DOHH2 (cell line): ENCODE measurements around the gene FZR1.

ENCODE experiments used
- EZH2phosphoT487 ChIP-seq: fragments of 200-600 bp; sonication (generic); IDR thresholded peaks from 2 replicates; pipeline ENCODE4 v1.6.1; 2017; ENCODE audit warnings: borderline replicate concordance, mild to moderate bottlenecking, antibody characterized with exemption, low read length, moderate library complexity, mixed read lengths
- TF ChIP-seq, protein P1 (sequence below): fragments of 200-600 bp; sonication (generic); IDR thresholded peaks from one replicate; pipeline ENCODE4 v1.5.1; 2014; ENCODE audit warnings: antibody characterized with exemption, mild to moderate bottlenecking, low read depth, low read length; ENCODE audit not compliant: poor library complexity, severe bottlenecking

DNA sequence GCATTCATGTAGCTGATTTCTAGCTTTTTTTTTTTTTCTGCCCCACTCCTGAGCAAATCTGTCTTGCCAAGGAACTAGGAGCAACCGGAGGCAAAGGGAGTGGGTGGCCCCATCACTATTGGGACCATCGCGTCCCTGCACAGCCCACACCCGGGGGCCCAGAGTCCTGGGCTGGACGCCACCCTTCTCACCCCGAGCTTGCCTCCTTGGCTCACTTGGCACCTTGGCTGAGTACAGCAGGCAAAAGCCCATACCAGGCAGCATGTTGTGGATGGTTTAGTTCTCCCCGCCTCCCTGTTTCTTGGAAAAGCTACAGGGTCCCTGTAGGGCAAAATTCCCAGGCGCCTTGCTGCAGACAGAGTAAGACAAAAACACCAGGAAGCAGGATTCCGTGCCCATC lies 39.5 kb upstream of the FZR1 start:
- TF ChIP-seq, protein P1, sequence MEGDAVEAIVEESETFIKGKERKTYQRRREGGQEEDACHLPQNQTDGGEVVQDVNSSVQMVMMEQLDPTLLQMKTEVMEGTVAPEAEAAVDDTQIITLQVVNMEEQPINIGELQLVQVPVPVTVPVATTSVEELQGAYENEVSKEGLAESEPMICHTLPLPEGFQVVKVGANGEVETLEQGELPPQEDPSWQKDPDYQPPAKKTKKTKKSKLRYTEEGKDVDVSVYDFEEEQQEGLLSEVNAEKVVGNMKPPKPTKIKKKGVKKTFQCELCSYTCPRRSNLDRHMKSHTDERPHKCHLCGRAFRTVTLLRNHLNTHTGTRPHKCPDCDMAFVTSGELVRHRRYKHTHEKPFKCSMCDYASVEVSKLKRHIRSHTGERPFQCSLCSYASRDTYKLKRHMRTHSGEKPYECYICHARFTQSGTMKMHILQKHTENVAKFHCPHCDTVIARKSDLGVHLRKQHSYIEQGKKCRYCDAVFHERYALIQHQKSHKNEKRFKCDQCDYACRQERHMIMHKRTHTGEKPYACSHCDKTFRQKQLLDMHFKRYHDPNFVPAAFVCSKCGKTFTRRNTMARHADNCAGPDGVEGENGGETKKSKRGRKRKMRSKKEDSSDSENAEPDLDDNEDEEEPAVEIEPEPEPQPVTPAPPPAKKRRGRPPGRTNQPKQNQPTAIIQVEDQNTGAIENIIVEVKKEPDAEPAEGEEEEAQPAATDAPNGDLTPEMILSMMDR, result no peak
- no peak for TF ChIP-seq EZH2phosphoT487
